LNCAP (cell line): ENCODE results near the gene ASAP3.

Source experiments
- TF ChIP-seq, protein P1 (sequence below): fragments of 450-650 bp; IDR thresholded peaks from 2 replicates; pipeline ENCODE4 v1.5.1; 2017; ENCODE audit warnings: mild to moderate bottlenecking

ASAP3 gene

GRCh38 chr1:23470282-23471070 is 13.5 kb downstream of the ASAP3 start:
- TF ChIP-seq, protein P1, sequence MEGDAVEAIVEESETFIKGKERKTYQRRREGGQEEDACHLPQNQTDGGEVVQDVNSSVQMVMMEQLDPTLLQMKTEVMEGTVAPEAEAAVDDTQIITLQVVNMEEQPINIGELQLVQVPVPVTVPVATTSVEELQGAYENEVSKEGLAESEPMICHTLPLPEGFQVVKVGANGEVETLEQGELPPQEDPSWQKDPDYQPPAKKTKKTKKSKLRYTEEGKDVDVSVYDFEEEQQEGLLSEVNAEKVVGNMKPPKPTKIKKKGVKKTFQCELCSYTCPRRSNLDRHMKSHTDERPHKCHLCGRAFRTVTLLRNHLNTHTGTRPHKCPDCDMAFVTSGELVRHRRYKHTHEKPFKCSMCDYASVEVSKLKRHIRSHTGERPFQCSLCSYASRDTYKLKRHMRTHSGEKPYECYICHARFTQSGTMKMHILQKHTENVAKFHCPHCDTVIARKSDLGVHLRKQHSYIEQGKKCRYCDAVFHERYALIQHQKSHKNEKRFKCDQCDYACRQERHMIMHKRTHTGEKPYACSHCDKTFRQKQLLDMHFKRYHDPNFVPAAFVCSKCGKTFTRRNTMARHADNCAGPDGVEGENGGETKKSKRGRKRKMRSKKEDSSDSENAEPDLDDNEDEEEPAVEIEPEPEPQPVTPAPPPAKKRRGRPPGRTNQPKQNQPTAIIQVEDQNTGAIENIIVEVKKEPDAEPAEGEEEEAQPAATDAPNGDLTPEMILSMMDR = no peak

- TF ChIP-seq, protein P1 = no peak
Observed at GRCh38 chr1:23469372-23469982, 14.5 kb downstream of the ASAP3 start.

DNA sequence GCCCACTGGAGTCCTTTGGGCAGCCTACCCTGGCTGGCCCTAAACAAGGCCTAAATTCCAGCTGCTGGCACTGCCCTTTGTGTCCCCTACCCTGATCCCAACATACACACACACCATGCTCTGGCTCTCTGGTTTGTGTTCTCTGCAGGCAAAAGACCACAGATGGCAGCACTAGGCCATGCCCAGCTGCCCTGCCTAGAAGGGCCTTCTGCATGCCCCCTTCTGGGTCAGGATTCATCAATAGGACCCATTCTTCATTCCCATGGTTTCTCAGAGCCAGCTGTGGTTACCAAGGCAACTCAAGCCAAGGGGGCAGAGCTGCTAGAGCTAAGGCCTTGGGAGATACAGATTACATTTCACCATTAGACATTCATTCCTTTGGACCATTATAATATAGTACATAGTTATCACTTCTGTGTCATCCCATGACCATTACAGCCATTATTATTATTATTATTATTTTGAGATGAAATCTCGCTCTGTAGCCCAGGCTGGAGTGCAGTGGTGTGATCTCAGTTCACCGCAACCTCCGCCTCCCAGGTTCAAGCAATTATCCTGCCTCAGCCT is 17.5 kb downstream of the ASAP3 start:
- TF ChIP-seq, protein P1 = no peak

DNA sequence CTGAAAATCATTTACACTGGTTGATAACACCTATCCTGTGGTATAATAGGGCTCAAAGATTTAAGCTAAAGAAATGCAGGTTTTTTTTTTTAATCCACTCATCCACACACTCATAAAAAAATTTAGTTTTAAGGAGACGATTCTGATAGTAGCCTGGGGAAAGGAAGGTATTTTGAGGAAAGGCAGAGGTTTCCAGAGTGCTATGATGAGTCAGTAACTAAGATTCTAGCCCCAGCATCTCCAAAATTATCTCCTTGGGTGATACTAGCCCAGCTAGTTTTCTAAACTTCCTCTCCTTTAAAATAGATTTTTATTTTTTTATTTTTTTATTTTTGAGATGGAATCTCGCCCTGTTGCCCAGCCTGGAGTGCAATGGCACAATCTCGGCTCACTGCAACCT is 20.7 kb downstream of the ASAP3 start:
- TF ChIP-seq, protein P1 = no peak

DNA sequence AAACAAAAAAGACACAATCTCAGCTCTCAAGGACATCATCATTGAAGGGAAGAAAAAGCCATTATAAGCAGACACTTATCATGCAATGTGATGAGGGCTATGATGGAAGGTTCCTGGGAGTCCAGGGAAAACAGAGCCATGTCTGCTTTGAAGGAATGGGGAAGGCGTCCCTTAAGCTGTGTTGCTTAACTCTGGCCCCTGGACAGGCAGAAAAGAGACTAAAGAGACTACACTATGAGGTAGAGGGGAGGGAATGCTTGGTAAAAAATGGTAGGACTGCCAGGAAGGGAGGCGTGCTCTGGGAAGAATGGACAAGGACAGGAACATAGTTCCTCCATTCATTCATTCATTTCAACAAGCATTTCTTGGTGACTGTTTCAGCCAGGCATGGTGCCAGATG is 21.2 kb downstream of the ASAP3 start:
- TF ChIP-seq, protein P1 = no peak

DNA sequence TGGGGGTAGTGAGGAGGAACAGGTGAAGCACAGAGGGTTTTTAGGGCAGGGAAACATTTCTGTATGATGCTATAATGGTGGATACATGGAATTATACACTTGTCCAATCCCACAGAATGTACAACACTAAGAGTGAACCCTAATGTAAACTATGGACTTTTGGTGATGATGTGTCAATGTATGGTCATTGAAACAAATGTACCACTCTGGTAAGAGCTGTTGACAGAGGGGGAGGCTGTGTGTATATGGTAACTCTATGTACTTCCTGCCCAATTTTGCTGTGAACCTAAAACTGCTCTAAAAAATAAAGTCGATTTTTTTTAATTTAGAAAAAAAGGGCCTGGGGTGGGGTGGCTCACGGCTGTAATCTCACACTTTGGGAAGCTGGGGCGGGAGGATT is 22.9 kb downstream of the ASAP3 start:
- TF ChIP-seq, protein P1 = no peak

DNA sequence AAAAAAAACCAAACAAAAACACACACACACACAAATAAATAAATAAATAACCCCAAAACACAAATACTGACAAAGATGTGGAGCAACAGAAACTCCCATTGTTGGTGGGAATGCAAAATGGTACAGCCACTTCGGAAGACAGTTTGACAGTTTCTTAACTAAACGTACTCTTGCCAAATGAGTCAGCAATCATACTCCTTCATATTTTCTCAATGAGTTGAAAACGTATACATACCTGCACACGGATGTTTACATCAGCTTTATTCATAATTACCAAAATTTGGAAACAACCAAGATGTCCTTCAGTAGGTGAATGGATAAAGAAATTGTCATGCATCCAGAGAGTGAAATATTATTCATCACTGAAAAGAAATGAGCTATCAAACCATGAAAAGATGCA is 23.5 kb downstream of the ASAP3 start:
- TF ChIP-seq, protein P1 = no peak
